ENCODE data around the gene JARID2.
A peak's percentile ranks its signal among the peaks of the same experiment; 100 is the strongest.

The JARID2 gene

DNA sequence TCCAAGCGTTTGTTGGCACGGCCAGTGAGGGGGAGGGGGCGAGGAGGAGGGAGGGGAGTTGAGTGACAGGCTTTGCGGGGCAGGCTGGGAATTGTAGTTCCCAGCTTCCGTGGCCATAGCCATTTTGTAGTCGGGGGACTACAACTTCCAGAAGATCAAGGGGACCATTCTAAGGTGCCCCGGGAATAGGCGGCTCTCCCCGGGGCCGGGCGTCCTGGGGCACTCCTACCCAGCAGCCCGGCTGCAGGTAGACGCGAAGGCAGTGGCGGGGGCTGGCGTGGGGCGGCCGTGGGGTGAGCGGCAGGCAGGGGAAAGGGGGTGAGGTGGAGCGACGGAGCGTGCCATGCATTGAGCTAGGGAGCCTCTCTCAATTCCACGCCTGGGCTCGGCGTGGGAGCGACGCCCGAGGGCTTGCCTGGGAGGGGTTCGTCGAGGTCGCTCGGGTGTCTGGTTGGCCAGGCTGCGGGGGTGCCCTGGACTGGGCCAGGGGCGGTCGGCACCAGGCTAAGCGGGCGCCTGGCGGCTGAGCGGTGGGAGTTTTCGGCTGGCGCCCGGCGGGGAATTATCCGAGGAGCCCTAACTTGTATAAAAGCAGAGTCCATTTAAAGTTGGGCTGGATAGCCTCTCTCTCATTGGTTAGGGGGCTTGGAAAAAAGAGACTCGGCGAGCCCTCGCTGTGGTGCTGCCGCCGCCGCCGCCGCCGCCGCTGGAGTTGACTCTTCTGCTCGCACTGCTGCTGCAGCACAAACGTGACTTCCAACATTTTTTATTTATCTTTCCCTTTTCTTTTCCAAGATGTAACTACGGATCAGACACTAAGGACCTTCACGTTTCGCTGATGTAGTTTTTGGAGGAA, at the start of gene JARID2:
Gene JARID2 (plus strand): TSS at position 709 of the 856 bp plus-strand sequence. CDS start 471 bp downstream, outside the sequence.
- DNase-seq (ENCODE audit: low spot score) = peak; percentile 91

GRCh38 chr6:15200087-15200486, 45.8 kb upstream of the JARID2 start:
- DNase-seq (ENCODE audit: low spot score) = no peak

- DNase-seq (ENCODE audit: low spot score) = no peak
Observed at GRCh38 chr6:15205321-15205720, 40.5 kb upstream of the JARID2 start.

DNA sequence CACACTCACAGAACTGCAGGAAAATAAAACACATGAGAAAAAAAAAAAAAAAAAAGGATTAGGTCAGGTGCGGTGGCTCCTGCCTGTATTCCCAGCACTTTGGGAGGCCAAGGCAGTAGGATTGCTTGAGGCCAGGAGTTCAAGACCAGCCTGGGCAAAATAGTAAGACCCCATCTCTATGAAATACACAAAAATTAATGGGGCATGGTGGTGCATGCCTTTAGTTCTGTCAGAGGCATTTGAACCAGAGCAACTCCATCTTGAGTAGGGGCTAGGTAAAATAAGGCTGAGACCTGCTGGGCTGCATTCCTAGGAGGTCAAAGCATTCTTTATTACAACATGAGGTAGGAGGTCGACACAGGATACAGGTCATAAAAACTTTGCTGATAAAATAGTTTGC, 39.0 kb upstream of the JARID2 start:
- no peak for DNase-seq (ENCODE audit: low spot score)

GRCh38 chr6:15207923-15208322, 37.9 kb upstream of the JARID2 start:
- no peak for DNase-seq (ENCODE audit: low spot score)

DNA sequence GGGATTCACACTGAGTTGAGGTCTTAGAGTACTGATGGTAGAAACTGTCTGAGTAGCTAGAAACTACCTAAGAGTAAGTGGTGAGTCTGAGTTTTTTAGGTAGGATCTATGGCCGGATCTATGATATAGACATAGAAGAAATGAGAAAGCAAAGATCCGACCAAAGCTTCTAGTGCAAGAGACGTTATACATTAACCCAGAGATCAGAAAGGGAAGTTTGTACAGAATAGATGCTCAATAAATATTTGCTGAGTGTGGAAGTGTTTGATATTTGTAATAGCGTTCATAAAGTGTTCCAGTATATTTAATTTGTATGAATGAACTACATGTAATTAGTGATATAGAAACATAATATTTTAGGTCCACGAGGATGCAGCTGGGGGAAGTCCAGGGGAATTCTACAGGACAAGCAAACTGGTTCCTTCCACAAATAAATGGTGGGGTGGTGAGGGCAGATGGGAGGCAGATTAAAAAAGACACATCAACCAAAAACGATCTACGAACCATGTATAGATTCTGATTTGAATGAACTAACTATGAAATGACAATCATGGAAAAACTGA, 31.9 kb upstream of the JARID2 start:
- no peak for DNase-seq (ENCODE audit: low spot score)

DNA sequence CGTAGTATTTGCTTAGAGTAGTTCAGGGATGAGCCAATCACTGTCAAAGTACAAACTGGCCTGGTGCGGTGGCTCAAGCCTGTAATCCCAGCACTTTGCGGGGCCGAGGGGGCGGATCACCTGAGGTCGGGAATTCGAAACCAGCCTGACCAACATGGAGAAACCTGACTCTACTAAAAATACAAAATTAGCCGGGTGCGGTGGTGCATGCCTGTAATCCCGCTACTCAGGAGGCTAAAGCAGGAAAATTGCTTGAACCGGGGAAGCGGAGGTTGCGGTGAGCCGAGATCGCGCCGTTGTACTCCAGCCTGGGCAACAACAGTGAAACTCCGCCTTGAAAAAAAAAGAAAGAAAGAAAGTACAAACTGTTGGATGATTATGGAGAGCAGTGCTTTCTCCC, 27.5 kb upstream of the JARID2 start:
- no peak for DNase-seq (ENCODE audit: low spot score)

DNA sequence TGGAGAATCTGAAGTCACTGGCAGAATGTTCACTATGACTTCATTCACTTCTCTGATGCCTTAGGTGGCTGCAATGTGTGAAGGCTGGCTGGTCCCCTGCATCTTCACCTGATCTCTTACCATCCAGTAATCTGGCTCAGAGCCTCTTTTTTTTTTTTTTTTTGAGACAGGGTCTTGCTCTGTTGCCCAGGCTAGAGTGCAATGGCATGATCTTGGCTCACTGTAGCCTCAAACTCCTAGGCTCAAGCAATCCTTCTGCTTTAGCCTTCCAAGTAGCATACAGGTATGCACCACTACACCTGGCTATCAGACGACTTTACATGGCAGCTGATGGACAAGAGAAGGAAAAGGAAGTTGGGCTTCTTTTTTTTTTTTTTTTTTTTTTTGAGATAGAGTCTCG, 25.8 kb upstream of the JARID2 start:
- no peak for DNase-seq (ENCODE audit: low spot score)

GRCh38 chr6:15227827-15228318, 18.0 kb upstream of the JARID2 start:
- no peak for DNase-seq (ENCODE audit: low spot score)

DNA sequence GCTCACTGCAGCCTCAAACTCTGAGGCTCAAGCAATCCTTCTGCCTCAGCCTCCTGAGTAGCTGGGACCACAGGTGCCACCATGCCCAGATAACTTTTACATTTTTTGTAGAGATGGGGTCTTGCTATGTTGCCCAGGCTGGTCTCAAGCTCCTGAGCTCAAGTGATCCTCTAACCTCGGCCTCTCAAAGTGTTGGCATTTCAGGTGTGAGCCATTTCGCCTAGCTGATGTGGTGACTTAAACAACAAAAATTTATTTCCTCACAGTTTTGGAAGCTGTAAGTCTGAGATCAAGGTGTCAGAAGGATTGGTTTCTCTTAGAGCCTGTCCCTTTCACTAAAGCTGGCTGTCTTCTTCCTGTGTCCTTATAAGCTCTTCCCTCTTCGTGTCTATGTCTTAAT, 15.0 kb upstream of the JARID2 start:
- no peak for DNase-seq (ENCODE audit: low spot score)

DNA sequence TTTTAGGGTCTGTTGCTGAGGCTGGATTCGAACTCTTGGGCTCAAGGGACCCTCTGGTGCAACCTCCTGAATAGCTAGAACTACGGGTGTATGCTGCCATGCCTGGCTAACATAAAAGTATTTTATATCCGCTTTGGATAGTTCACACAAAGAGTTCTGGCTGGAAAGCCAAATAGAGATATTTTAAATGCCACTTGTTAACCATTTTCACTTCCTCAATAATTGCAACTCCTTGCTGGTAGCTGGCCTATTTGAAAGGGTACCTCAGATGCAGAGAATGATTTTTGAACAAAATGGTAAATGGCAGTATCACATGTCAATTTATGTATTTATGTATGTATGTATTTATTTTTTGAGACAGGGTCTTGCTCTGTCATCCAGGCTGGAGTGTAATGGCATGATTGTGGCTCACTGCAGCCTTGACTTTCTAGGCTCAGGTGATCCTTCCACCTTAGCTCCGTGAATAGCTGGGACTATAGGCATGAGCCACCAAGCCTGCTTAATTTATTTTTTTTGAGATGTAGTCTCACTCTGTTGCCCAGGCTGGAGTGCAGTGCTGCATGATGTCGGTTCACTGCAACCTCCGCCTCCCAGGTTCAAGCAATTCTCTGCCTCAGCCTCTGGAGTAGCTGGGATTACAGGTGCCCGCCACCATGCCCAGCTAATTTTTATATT, 12.9 kb upstream of the JARID2 start:
- DNase-seq (ENCODE audit: low spot score) = no peak

GRCh38 chr6:15234068-15234758, 11.7 kb upstream of the JARID2 start:
- no peak for DNase-seq (ENCODE audit: low spot score)

DNA sequence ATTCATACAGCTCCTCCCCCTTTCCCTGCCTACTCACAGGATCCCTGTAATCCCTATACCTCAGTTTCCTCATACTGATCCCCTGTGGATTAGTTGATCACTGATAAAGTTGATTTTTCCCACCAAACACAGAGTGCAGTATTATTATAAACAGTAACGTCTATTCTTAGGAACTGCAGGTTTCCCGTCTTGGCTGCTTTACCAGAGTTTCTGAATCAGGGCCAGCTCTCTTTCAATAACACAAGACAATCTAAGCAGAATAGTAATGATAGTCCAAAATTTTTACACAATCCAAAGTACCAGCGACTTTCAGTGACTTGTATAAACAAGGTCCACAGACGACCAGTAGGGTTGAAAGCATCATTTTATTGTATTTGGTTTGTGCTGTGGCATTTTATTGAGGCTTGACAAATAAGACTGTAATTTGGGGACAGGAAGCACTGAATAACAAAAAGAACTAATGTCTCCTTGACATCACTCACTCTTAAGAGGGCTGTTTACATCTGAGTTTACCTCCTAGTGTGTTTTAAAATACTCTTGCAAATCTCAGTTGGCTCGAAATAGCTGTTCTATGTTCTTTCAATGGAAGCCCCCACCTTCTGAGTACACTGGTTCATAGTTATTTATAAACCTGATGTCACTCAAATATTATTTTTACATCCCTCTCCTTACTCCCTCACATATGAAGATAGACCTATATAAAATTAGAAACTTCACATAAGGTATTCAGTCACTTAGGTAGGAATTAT, 6.1 kb upstream of the JARID2 start:
- no peak for DNase-seq (ENCODE audit: low spot score)

- DNase-seq (ENCODE audit: low spot score) = no peak
Observed at GRCh38 chr6:15242503-15242902, 3.4 kb upstream of the JARID2 start.

GRCh38 chr6:15242937-15243614, 2.8 kb upstream of the JARID2 start:
- no peak for DNase-seq (ENCODE audit: low spot score)

DNA sequence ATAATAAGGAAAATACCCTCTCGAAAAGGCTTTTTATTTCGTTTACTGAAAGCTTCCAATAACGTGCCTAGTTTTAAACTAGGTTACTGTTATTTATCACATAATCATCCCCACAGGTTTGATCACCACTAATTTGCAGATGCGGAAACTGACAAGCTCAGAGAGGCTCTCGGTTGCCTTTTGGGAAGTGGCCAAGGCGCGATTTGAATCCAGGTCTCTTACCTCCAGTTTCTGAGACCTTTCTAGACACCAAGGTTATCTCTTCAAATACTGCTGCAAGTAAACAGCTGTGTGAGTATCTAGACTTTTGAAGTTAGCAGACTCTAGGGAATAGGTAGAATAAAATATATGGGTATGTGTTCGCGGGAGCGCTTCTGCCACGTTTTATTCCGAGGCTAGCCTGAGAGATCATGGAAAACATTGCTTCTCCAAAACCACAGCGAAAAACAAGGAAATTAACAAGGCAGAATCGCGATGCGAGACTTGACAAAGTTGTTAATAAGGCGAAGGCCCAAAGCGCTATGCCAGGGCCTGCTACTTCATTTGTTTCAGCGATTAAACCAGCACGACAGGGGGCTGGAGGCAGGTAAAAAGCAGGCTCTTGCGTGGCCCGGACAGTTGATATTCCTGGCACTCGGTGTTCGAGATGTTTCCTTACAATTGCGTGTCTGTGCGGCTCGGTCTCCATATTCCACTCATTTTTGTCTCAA, 1.8 kb upstream of the JARID2 start:
- no peak for DNase-seq (ENCODE audit: low spot score)

- DNase-seq (ENCODE audit: low spot score) = peak; percentile 41
Observed at GRCh38 chr6:15244620-15245360, 1.1 kb upstream of the JARID2 start.

- no peak for DNase-seq (ENCODE audit: low spot score)
Observed at GRCh38 chr6:15246217-15246665, 372 bp downstream of the JARID2 start.

GRCh38 chr6:15246666-15247499, 1.0 kb downstream of the JARID2 start:
- no peak for DNase-seq (ENCODE audit: low spot score)
